GM12891 (cell line): ENCODE measurements around the gene RAB11FIP2.

Experiments
- POLR2A ChIP-seq: IDR thresholded peaks from 2 replicates; pipeline ENCODE4 v1.6.1; 2011; ENCODE audit warnings: low read depth, low read length, control low read depth
- POLR2AphosphoS5 ChIP-seq: IDR thresholded peaks from 2 replicates; pipeline ENCODE4 v1.6.1; 2011; ENCODE audit warnings: low read depth, low read length, control low read depth
- POU2F2 ChIP-seq: IDR thresholded peaks from 2 replicates; pipeline ENCODE4 v1.6.1; 2011; ENCODE audit warnings: low read depth, mild to moderate bottlenecking, control low read depth, low read length, moderate library complexity
- SPI1 ChIP-seq: IDR thresholded peaks from 2 replicates; pipeline ENCODE4 v1.6.1; 2011; ENCODE audit warnings: low read depth, low read length, control low read depth
- TAF1 ChIP-seq: IDR thresholded peaks from 2 replicates; pipeline ENCODE4 v1.6.1; 2011; ENCODE audit warnings: low read depth, low read length, control low read depth

DNA sequence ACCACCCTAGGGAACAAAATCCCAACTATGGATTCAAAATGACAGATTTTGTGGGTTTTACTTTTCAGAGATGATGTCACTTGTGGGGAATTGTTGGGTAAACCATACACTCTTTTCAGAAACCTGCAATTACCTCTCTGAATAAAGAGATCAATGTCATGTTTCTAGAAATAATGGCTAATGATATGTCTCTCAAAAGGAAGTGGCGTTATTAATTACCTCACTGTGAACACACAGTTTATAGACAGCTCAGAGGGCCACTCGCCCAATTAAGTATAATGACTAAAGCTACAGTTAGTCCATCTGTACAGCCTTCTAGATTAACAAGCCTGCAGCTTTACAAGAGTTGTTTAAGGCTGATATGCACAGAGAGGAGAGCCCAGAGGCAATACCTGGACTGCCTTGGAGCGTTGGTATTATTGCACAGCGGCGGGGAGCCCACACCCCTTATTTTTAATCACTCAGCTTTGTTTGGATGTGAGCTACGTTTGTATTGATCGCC is 79.5 kb downstream of the RAB11FIP2 start:
- no peak for TF ChIP-seq TAF1
- no peak for TF ChIP-seq POLR2A
- no peak for TF ChIP-seq POLR2AphosphoS5
- TF ChIP-seq SPI1: no peak
- TF ChIP-seq POU2F2: no peak
